Hepatocyte (in vitro differentiated cells): ENCODE data around the gene C5orf63. TPM values are rescaled to one million over a fixed set of nuclear protein-coding genes. Genes with fewer than 3 reads are reported as not detected.

Experiments used
- DNase-seq: peaks from one replicate; pipeline ENCODE4 v3.0.0-alpha.2; 2016; ENCODE audit warnings: low spot score
- H2AFZ ChIP-seq: fragments of 200-600 bp; sonication (generic); 2 replicates; pipeline ENCODE4 v1.6.0; 2016; ENCODE audit warnings: antibody characterized with exemption, mild to moderate bottlenecking
- H3K27ac ChIP-seq: fragments of 200-600 bp; sonication (generic); 2 replicates; pipeline ENCODE4 v1.5.1; 2016; ENCODE audit warnings: mild to moderate bottlenecking
- H3K27me3 ChIP-seq: fragments of 200-600 bp; sonication (generic); 2 replicates; pipeline ENCODE4 v1.6.1; 2016
- H3K36me3 ChIP-seq: fragments of 200-600 bp; sonication (generic); replicated peaks from 2 replicates; pipeline ENCODE4 v1.5.1; 2016; ENCODE audit warnings: low read depth; ENCODE audit not compliant: insufficient read depth
- H3K4me1 ChIP-seq: fragments of 200-600 bp; sonication (generic); 2 replicates; pipeline ENCODE4 v1.5.1; 2016; ENCODE audit warnings: mild to moderate bottlenecking, moderate library complexity; ENCODE audit not compliant: insufficient read depth
- H3K4me2 ChIP-seq: fragments of 200-600 bp; sonication (generic); 2 replicates; pipeline ENCODE4 v1.6.0; 2016
- H3K4me3 ChIP-seq: fragments of 200-600 bp; sonication (generic); 2 replicates; pipeline ENCODE4 v1.5.1; 2016; ENCODE audit warnings: mild to moderate bottlenecking
- H3K79me2 ChIP-seq: fragments of 200-600 bp; sonication (generic); 2 replicates; pipeline ENCODE4 v1.6.0; 2017; ENCODE audit warnings: mild to moderate bottlenecking
- H3K9me2 ChIP-seq: fragments of 200-600 bp; sonication (generic); replicated peaks from 2 replicates; pipeline ENCODE4 v1.6.0; 2017; ENCODE audit warnings: mild to moderate bottlenecking; ENCODE audit not compliant: insufficient read depth
- H3K9me3 ChIP-seq: fragments of 200-600 bp; sonication (generic); 2 replicates; pipeline ENCODE4 v1.5.1; 2016; ENCODE audit warnings: low read depth, mild to moderate bottlenecking
- H4K20me1 ChIP-seq: fragments of 200-600 bp; sonication (generic); 2 replicates; pipeline ENCODE4 v1.6.0; 2016; ENCODE audit warnings: mild to moderate bottlenecking; ENCODE audit not compliant: insufficient read depth, poor library complexity, severe bottlenecking
- CTCF ChIP-seq: fragments of 200-600 bp; sonication (generic); IDR thresholded peaks from 2 replicates; pipeline ENCODE4 v1.5.1; 2016; ENCODE audit warnings: antibody characterized with exemption, mild to moderate bottlenecking; ENCODE audit not compliant: poor library complexity
- EZH2 ChIP-seq: fragments of 200-600 bp; sonication (generic); IDR thresholded peaks from 2 replicates; pipeline ENCODE4 v1.6.1; 2016; ENCODE audit warnings: antibody characterized with exemption, mild to moderate bottlenecking, borderline replicate concordance
- EZH2phosphoT487 ChIP-seq: fragments of 200-600 bp; sonication (generic); IDR thresholded peaks from one replicate; pipeline ENCODE4 v1.6.1; 2018; ENCODE audit warnings: antibody characterized with exemption, mild to moderate bottlenecking, low read depth, moderate library complexity; ENCODE audit not compliant: unreplicated experiment, severe bottlenecking
- WGBS: methylation state at CpG from one replicate; pipeline ENCODE4 v1.1.6; 2016; ENCODE audit warnings: low lambda C conversion rate; ENCODE audit errors: missing lambda C conversion rate; 5-methylcytosine and 5-hydroxymethylcytosine counted together
- polyA plus RNA-seq: library from polyadenylated mRNA; unstranded; fragments of >200 nt; fragmentation: Nextera tagmentation; extraction: Ambion mirVana; gene quantifications from 2 replicates; pipeline ENCODE4 v1.2.1, GENCODE V29; 2016
- total RNA-seq: library from RNA; depleted of rRNA; stranded (reverse); fragments of >200 nt; gene quantifications from 2 replicates; pipeline ENCODE4 v1.2.3, GENCODE V29; 2014

C5orf63 gene
- total and polyA plus RNA-seq, 2 experiments from 2014 or later, result 0.23 to 1.7 TPM

- TF ChIP-seq EZH2phosphoT487 (no peak), CTCF (no peak)
- H2AFZ ChIP-seq, result no peak overlapping the region
- 95% methylated on average over 2 of the region's 2 CpGs for WGBS
Measured at GRCh38 chr5:127085371-127085770, 12.1 kb upstream of the C5orf63 start.

GRCh38 chr5:127084656-127085055 is 11.4 kb upstream of the C5orf63 start:
- DNase-seq, result no peak
- no peaks in the 10 kb centered on the region for H3K79me2 ChIP-seq
- H3K27me3 ChIP-seq, result no peaks in the 10 kb centered on the region
- H3K36me3 ChIP-seq, result no peaks in the 10 kb centered on the region
- H4K20me1 ChIP-seq, result no peaks in the 10 kb centered on the region
- H2AFZ ChIP-seq, result no peak overlapping the region
- peaks cover 19% of the 10 kb centered on the region for H3K4me1 ChIP-seq
- H3K4me2 ChIP-seq, result no peak overlapping the region
- no peaks in the 10 kb centered on the region for H3K9me3 ChIP-seq
- 90% methylated on average over 3 of the region's 3 CpGs for WGBS
- no peaks in the 10 kb centered on the region for H3K9me2 ChIP-seq
- no peak overlapping the region for H3K4me3 ChIP-seq
- H3K27ac ChIP-seq, result no peak overlapping the region
- TF ChIP-seq EZH2, result no peak

More at GRCh38 chr5:127085371-127085770, 12.1 kb upstream of the C5orf63 start:
- Histone ChIP-seq H3K79me2 (no peaks in the 10 kb centered on the region), H3K4me3 (no peak overlapping the region), H3K9me2 (no peaks in the 10 kb centered on the region), H3K4me1 (peaks cover 13% of the 10 kb centered on the region), H3K36me3 (no peaks in the 10 kb centered on the region), H3K27me3 (no peaks in the 10 kb centered on the region), H3K9me3 (no peaks in the 10 kb centered on the region), H3K4me2 (no peak overlapping the region), H4K20me1 (no peaks in the 10 kb centered on the region), H3K27ac (no peak overlapping the region)
- DNase-seq, result no peak

- no peaks in the 10 kb centered on the region for H3K36me3 ChIP-seq
- H2AFZ ChIP-seq, result no peak overlapping the region
- no peaks in the 10 kb centered on the region for H4K20me1 ChIP-seq
- H3K4me3 ChIP-seq, result no peak overlapping the region
- no peaks in the 10 kb centered on the region for H3K79me2 ChIP-seq
- WGBS, result 96% methylated on average over 2 of the region's 2 CpGs
- no peaks in the 10 kb centered on the region for H3K9me2 ChIP-seq
- no peaks in the 10 kb centered on the region for H3K9me3 ChIP-seq
- TF ChIP-seq EZH2phosphoT487, result no peak
- no peak for TF ChIP-seq EZH2
- TF ChIP-seq CTCF, result no peak
- DNase-seq, result no peak
- no peak overlapping the region for H3K4me2 ChIP-seq
- H3K27me3 ChIP-seq, result no peaks in the 10 kb centered on the region
- H3K4me1 ChIP-seq, result peaks cover 15% of the 10 kb centered on the region
- no peak overlapping the region for H3K27ac ChIP-seq
Measured at GRCh38 chr5:127083711-127084110, 10.4 kb upstream of the C5orf63 start.

DNA sequence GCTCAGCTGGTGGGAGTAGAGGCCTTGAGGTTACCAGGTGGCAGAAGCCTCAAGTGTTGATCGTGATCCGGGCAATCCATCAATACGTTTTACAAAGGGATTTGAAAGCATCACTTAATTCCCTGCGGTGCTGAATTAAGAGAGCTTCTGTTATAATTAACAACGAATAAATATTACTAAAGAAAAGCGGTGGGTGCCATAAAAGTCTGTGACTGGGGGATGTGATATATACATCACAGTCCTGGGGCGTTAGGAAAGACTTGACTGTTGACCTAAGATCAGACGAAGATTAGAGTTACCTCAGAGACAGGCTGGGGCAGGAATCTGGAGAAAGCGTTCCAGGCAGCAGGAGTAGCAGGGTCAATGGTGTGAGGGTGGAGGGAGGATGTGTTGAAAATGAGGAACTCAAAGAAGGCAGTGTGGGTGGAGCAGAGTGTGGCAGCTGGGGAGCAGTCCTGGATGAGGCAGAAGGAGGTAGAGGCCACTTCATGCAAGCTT is 6.7 kb upstream of the C5orf63 start:
- Histone ChIP-seq H3K4me3 (no peak overlapping the region), H4K20me1 (no peaks in the 10 kb centered on the region), H2AFZ (no peak overlapping the region), H3K9me2 (no peaks in the 10 kb centered on the region), H3K27ac (no peak overlapping the region), H3K27me3 (no peaks in the 10 kb centered on the region), H3K4me2 (no peak overlapping the region), H3K79me2 (no peaks in the 10 kb centered on the region), H3K4me1 (peaks cover 21% of the 10 kb centered on the region), H3K36me3 (no peaks in the 10 kb centered on the region), H3K9me3 (no peaks in the 10 kb centered on the region)
- 19% methylated on average over 9 of the region's 9 CpGs for WGBS
- TF ChIP-seq CTCF (no peak), EZH2phosphoT487 (no peak), EZH2 (no peak)
- DNase-seq, result peak; percentile 53
